GM19324 (cell line): ENCODE data around the gene MYL6B.
A peak's percentile ranks its signal among the peaks of the same experiment; 100 is the strongest.
"Not testable (repeated sequence)": the region's sequence is repeated elsewhere in the genome, so short reads cannot be mapped to it uniquely, and the experiment has no call there.

Source experiments
- ATAC-seq: cut with Tn5 transposase; IDR thresholded peaks from one replicate; pipeline ENCODE4 v1.9.1; 2021; ENCODE audit warnings: mild to moderate bottlenecking, moderate library complexity; ENCODE audit not compliant: unreplicated experiment, low FRiP score

Gene MYL6B

GRCh38 chr12:56163533-56164344, 11.4 kb downstream of the MYL6B start:
- ATAC-seq: no peak

GRCh38 chr12:56164345-56164729, 11.9 kb downstream of the MYL6B start:
- no peak for ATAC-seq

GRCh38 chr12:56165369-56165768, 13.0 kb downstream of the MYL6B start:
- ATAC-seq: no peak

DNA sequence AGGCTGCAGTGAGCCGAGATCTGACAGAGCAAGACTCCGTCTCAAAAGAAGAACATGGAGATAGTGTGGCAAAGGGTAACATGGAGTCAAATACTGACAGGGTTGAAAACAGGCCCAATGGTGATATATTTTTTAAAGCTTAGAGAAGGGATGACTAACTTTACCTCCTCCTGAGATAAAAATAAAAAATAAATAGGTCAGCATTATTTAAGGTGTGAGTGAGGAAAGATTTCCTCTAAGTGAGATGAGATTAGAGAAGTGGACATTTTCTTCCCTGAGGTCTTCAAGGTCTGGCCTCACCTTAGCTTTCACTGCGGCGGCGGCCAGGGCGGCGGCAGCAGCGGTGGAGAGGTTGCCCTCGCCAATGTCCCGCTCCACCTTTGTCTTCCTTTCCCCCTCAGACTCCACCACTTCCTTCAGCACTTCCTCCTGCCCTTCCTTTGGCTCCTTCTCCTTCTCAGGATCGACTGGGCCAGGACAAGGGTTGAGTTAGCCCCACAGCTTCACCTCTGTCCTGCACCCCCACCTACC, 16.9 kb downstream of the MYL6B start:
- ATAC-seq: no peak

DNA sequence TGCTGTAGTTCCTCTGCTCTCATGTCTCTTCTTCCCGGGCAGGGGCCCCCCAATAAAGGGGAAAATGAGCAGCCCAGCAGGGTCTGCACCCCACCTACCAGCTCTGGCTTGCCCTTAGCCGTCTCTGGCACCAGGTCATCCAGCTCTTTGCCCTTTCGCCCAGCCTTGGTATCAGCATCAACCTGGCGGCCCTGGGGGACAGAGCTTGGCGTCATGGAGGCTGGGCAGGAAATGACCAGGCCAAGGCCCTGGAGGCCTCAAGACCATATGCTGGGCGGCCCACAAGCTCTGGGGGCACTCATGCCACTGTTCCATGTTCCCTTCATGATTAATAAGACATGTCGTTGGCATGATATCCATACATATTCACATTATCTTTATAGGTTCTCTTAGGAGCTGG, 20.5 kb downstream of the MYL6B start:
- no peak for ATAC-seq

DNA sequence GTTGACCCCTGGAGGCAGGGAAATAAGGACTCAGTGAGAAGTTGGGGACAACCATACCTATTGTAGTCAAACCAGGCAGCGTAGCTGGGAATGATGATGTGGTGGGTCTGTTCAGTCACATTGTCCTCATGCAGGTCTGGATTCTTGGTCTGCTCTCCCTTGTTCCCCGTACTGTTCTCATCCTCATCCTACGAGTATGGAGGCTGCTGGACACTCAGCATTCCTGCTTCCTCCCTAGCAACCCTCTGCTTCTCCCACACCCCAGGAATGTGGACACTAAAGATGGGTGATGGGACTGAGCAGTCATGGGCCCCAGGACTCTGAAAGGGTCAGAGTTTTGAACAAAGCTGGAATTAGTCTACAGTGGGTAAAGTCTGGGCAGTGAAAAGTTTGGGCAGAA, 26.0 kb downstream of the MYL6B start:
- no peak for ATAC-seq

DNA sequence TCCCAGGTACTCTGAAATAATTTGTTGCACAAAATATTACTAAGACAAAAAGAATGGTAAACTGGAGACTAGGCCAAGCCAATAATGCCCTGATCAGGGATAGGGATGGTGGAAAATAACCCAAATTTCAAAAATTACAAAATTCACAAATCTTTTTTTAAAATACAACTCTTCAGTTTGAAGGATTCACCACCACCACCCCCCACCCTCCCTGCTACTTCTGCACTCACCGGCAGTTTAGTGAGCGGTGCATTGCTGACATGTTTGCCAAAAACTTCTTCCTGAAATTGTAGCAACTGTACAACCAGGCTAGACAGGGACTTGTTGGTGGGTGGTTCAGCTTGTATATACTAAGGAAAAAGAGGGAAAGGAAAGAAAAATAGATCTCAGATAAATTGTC, 34.6 kb downstream of the MYL6B start:
- no peak for ATAC-seq

- no peak for ATAC-seq
Observed at GRCh38 chr12:56188131-56188777, 35.9 kb downstream of the MYL6B start.

DNA sequence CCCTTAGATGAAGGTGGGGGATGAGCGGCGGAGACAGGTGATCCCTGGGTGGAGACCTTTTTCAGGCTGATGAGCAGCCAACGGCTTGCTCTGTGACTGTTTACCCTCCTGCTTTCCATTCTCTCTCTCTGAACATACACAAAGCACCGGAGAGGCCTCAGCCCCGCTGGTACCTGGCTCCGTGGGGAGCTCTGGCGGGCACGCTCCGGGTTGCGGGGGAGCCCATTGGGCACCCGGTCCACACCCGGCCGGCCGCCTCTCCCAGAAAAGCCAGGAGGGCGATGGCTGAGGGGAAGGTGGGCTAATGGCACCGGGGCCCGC, 36.4 kb downstream of the MYL6B start:
- no peak for ATAC-seq

DNA sequence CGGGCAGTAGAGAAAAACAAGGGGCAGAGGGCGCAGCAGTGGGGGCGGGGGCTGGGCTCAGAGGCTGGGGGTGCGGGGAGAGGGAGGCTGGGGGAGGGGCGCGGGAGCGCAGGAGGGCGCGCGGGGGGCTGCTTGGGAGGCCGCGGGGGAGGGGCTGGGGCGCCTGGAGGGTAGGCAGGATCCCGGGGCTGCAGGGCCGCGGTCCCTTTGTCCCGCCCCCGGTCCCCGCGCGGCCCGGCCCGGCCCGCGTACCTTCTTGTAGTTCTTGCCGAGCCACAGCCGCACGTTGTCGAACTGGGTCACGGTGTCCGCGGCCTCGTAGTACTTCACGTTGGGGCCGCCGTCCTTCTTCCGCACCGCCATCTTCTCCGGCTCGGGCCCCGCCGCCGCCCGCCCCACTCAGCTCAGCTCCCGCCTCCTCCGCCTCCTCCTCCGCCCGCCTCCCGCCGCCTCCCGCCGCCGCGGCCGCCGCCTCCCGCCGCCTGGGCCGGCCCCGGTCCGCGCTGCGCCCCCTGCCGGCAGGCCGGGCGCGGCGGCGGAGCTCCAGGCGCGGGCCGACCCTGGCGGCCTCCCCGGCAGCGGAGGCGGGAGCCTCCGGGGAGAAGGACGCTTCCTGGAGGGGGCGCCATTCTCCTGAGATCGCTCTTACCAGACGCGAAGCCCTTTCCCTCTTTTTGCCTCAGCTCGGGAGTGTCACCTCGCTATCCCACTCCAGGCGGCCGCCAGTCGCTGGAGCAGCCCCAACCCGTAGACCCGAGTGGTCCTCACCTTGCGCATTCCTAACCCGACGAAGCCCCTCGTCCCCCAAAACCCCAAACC, 36.9 kb downstream of the MYL6B start, which contains the start of gene SMARCC2:
SMARCC2 (minus strand) TSS at position 385 of the 819 bp plus-strand sequence; CDS start at position 363, 22 bp downstream.
- ATAC-seq: peak; percentile 80

- no peak for ATAC-seq
Observed at GRCh38 chr12:56189918-56190694, 37.7 kb downstream of the MYL6B start.

DNA sequence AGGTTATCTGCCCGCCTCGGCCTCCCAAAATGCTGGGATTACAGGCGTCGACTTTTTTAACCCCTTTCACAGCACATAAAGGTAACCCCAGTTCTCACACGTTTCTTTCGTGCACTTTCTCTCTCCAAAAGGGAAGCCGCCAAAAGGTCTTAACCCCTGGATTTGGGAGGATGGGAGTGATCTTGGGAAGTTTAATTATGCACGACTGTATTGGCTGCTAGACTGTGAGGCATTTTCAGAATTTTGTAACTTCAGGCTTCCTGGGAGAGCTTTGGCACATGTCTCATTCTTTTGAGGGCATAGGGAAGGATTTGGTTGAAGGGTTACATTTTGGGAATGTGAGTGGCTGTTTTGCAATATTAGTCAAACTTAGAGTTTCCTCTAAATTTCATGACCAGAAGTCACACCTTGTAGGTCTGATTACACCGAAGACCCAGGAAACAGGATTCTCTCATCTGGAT, 38.3 kb downstream of the MYL6B start:
- no peak for ATAC-seq

GRCh38 chr12:56192582-56192981, 40.2 kb downstream of the MYL6B start:
- no peak for ATAC-seq

GRCh38 chr12:56193025-56193578, 40.7 kb downstream of the MYL6B start:
- ATAC-seq: no peak

DNA sequence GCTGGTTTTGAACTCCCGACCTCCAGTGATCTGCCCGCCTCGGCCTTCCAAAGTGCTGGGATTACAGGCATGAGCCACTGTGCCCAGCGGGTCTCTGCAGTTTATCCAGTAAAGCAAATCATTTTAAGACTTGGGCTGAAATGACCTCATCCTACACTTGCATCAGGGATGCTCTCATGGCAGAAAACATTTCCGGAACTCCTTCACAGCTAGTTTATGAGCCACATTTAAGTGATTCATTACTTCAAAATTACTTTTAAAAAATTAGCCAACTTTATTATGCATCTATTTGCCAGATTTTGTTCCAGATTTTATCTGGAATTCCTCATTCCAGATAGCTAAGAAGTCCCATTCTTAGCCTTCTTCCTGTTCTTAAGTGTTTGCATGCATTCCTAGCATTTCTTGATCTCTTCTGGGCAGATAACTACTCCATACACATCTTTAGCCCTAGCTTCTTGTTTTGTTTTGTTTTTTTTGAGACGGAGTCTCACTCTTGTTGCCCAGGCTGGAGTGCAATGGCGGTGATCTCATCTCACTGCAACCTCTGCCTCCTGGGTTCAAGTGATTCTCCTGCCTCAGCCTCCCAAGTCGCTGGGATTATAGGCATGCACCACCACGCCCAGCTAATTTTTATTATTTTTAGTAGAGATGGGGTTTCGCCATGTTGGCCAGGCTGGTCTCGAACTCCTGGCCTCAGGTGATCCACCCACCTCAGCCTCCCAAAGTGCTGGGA, 44.6 kb downstream of the MYL6B start:
- not testable (repeated sequence) for ATAC-seq

DNA sequence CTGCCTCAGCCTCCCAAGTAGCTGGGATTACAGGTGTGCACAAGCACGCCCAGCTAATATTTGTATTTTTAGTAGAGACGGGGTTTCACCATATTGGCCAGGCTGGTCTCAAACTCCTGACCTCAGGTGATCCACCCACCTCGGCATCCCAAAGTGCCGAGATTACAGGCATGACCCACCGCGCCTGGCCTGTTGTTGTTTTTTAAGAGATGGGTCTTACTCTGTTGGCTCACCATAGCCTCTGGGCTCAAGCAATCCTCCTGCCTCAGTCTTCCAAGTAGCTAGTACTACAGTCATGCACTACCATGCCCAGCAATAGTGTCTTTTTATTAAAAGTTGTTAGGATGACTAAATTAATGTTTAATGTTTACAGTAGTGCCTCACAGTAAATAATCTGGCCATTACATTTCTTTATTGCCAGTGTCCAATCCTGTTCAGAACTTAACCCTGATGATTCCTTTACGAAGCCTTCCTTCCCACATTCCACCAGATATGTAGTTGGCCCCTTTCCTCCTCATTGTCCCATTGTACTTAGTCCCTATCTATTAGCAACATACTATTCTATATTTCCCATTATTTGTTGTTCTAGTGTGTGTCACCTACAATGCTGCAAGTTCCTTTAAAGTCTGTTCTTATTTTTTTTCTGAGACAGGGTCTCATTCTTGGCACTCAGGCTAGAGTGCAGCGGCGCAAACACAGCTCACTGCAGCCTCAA, 45.7 kb downstream of the MYL6B start:
- no peak for ATAC-seq

DNA sequence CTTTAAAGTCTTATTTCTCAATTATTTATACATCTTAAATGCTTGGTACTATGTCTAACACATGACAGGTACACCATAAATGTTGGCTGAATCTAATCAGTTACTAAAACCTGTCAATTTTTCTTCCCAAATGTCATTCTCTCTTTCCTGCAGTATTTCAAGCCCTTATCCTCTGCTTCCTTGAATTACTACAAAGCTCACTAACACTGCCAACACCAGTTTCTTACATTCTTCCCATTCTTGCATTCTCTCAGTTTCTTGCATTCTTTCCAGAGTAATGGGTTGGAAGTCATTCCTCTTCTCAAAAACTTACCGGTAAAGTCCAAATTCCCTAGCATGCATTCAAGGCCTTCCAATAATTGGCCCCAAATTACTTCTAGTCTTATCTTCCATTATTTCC, 46.4 kb downstream of the MYL6B start:
- no peak for ATAC-seq

GRCh38 chr12:56202366-56202765, 50.0 kb downstream of the MYL6B start:
- ATAC-seq: no peak

- no peak for ATAC-seq
Observed at GRCh38 chr12:56202838-56203237, 50.5 kb downstream of the MYL6B start.
